Keratinocyte (primary cell): ENCODE measurements around the gene SPATA33. TPM values are rescaled to one million over a fixed set of nuclear protein-coding genes. Genes with fewer than 3 reads are reported as not detected.

Experiments used
- DNase-seq: peaks from one replicate; pipeline ENCODE4 v3.0.0-alpha.2; 2011; ENCODE audit warnings: low read depth, missing footprints, low spot score
- FAIRE-seq: peaks from 2 replicates; lab custom pipeline; 2011; peaks lifted over from hg19 to GRCh38; lab: Jason Lieb, UNC
- H2AFZ ChIP-seq: 2 replicates; pipeline ENCODE4 v1.6.0; 2012; ENCODE audit warnings: low read length, control low read depth, inconsistent platforms; ENCODE audit not compliant: control insufficient read depth
- H3K27ac ChIP-seq: 2 replicates; pipeline ENCODE4 v1.5.1; 2011; ENCODE audit warnings: low read length; ENCODE audit not compliant: control insufficient read depth, insufficient read depth
- H3K27me3 ChIP-seq: 3 replicates; pipeline ENCODE4 v1.6.0; 2011; ENCODE audit warnings: low read length; ENCODE audit not compliant: control insufficient read depth, insufficient read depth; ENCODE audit errors: extremely low read depth
- H3K36me3 ChIP-seq, 2 experiments: 2 replicates in 1 of 2; 3 replicates in 1 of 2; pipeline ENCODE4 v1.5.1; 2011; ENCODE audit warnings: low read length in 2 of 2, mild to moderate bottlenecking in 1 of 2; ENCODE audit not compliant: control insufficient read depth in 2 of 2, insufficient read depth in 2 of 2; ENCODE audit errors: extremely low read depth in 1 of 2
- H3K4me1 ChIP-seq: 3 replicates; pipeline ENCODE4 v1.5.1; 2011; ENCODE audit warnings: low read length; ENCODE audit not compliant: control insufficient read depth, insufficient read depth; ENCODE audit errors: extremely low read depth
- H3K4me2 ChIP-seq: 3 replicates; pipeline ENCODE4 v1.6.0; 2011; ENCODE audit warnings: low read depth, low read length; ENCODE audit not compliant: control insufficient read depth, insufficient read depth; ENCODE audit errors: extremely low read depth
- H3K4me3 ChIP-seq, 3 experiments: fragments of 200-600 bp in 1 of 3; sonication (generic) in 1 of 3; 2 replicates in 2 of 3; 3 replicates in 1 of 3; pipeline ENCODE4 v1.5.1; 2011 to 2016; ENCODE audit warnings: low read length in 3 of 3, mild to moderate bottlenecking in 3 of 3, control low read depth in 2 of 3, inconsistent platforms in 1 of 3, low read depth in 1 of 3, mixed read lengths in 1 of 3, mixed run types in 1 of 3, moderate library complexity in 1 of 3; ENCODE audit not compliant: control insufficient read depth in 2 of 3, insufficient read depth in 2 of 3; ENCODE audit errors: extremely low read depth in 1 of 3
- H3K79me2 ChIP-seq: 2 replicates; pipeline ENCODE4 v1.6.0; 2012; ENCODE audit warnings: low read length; ENCODE audit not compliant: control insufficient read depth, insufficient read depth
- H3K9ac ChIP-seq: 3 replicates; pipeline ENCODE4 v1.6.0; 2011; ENCODE audit warnings: low read length; ENCODE audit not compliant: control insufficient read depth, insufficient read depth; ENCODE audit errors: extremely low read depth
- H3K9me1 ChIP-seq: 3 replicates; pipeline ENCODE4 v1.6.0; 2011; ENCODE audit warnings: low read length; ENCODE audit not compliant: control insufficient read depth, insufficient read depth; ENCODE audit errors: extremely low read depth
- H3K9me3 ChIP-seq: 2 replicates; pipeline ENCODE4 v1.5.1; 2012; ENCODE audit warnings: low read depth, low read length; ENCODE audit not compliant: control insufficient read depth
- H4K20me1 ChIP-seq: 3 replicates; pipeline ENCODE4 v1.6.0; 2011; ENCODE audit warnings: low read length; ENCODE audit not compliant: control insufficient read depth, insufficient read depth; ENCODE audit errors: extremely low read depth
- CTCF ChIP-seq, 3 experiments: IDR thresholded peaks in 1 of 3; conservative IDR thresholded peaks in 1 of 3; optimal IDR thresholded peaks in 1 of 3; 2 replicates in 2 of 3; 3 replicates in 1 of 3; pipeline versions ENCODE3 to v1.5.1; 2011; ENCODE audit warnings: low read length in 3 of 3, mild to moderate bottlenecking in 3 of 3, moderate library complexity in 2 of 3, control low read depth in 1 of 3, inconsistent platforms in 1 of 3; ENCODE audit not compliant: insufficient read depth in 2 of 3; ENCODE audit errors: extremely low read depth in 1 of 3
- EZH2 ChIP-seq: IDR thresholded peaks from one replicate; pipeline ENCODE4 v1.6.1; 2012; ENCODE audit warnings: inconsistent platforms, mild to moderate bottlenecking, low read length, moderate library complexity
- dilution Hi-C: fragments of 300-500 bp; cut with MboI; formaldehyde crosslinking; loops from one replicate; pipeline ENCODE4 v1.7.0; 2020; ENCODE audit warnings: low sequenced_read_pairs; ENCODE audit not compliant: extremely low pct_ligation_motif_present
- polyA plus RNA-seq, 5 experiments: library from polyadenylated mRNA; depleted of rRNA in 3 of 5; stranded (reverse) in 3 of 5; stranded (forward) in 1 of 5; unstranded in 1 of 5; fragments of >200 nt; gene quantifications; 1 replicate in 1 of 5; 2 replicates in 3 of 5; 3 replicates in 1 of 5; pipeline versions ENCODE4 v1.2.1 to v1.2.3, GENCODE V29; 2011 to 2012; ENCODE audit warnings: missing spikeins in 2 of 5, low read depth in 1 of 5, low replicate concordance in 1 of 5

Gene SPATA33
- polyA plus RNA-seq, 1 donor (not counting 4 experiments of a cell fraction or from before 2014, with no cell fraction given), result 5.3 TPM

- no peak overlapping the region for H3K4me2 ChIP-seq
- peaks cover 4% of the 10 kb centered on the region for H3K4me1 ChIP-seq
- H3K79me2 ChIP-seq, result no peaks in the 10 kb centered on the region
- H3K9me3 ChIP-seq, result peaks cover 2% of the 10 kb centered on the region
- no peak for FAIRE-seq
- TF ChIP-seq EZH2, result no peak
- TF ChIP-seq CTCF (optimal IDR thresholded peaks at IDR 0.05 in 1 of 3, IDR thresholded peaks at IDR 0.05 in 1 of 3, conservative IDR thresholded peaks at IDR 0.05 in 1 of 3; ENCODE audit: extremely low read depth in 1 of 3, insufficient read depth in 2 of 3, low read length in 3 of 3), result no peak
- no peak overlapping the region for H2AFZ ChIP-seq
- no peak overlapping the region for H3K27ac ChIP-seq
- H3K4me3 ChIP-seq, result no peak overlapping the region
- DNase-seq, result no peak
- H3K9me1 ChIP-seq, result no peaks in the 10 kb centered on the region
- no peak overlapping the region for H3K9ac ChIP-seq
- no peaks in the 10 kb centered on the region for H4K20me1 ChIP-seq
- H3K36me3 ChIP-seq, result no peaks in the 10 kb centered on the region
- dilution Hi-C loops, result no loop called here
- H3K27me3 ChIP-seq, result peaks cover 49% of the 10 kb centered on the region
Measured at GRCh38 chr16:89624777-89625761, 32.6 kb upstream of the SPATA33 start.

- dilution Hi-C loops, result no loop called here
- H3K4me1 ChIP-seq, result peaks cover 17% of the 10 kb centered on the region
- FAIRE-seq, result no peak
- H4K20me1 ChIP-seq, result no peaks in the 10 kb centered on the region
- no peak overlapping the region for H3K4me3 ChIP-seq
- TF ChIP-seq CTCF (optimal IDR thresholded peaks at IDR 0.05 in 1 of 3, IDR thresholded peaks at IDR 0.05 in 1 of 3, conservative IDR thresholded peaks at IDR 0.05 in 1 of 3; ENCODE audit: extremely low read depth in 1 of 3, insufficient read depth in 2 of 3, low read length in 3 of 3) (no peak), EZH2 (no peak)
- no peak overlapping the region for H2AFZ ChIP-seq
- no peak overlapping the region for H3K4me2 ChIP-seq
- no peaks in the 10 kb centered on the region for H3K9me1 ChIP-seq
- H3K9me3 ChIP-seq, result peaks cover 3% of the 10 kb centered on the region
- no peaks in the 10 kb centered on the region for H3K36me3 ChIP-seq
- H3K27me3 ChIP-seq, result peaks cover 13% of the 10 kb centered on the region
- no peaks in the 10 kb centered on the region for H3K79me2 ChIP-seq
- no peak overlapping the region for H3K27ac ChIP-seq
- DNase-seq, result no peak
- H3K9ac ChIP-seq, result no peak overlapping the region
Measured at GRCh38 chr16:89629827-89630610, 27.6 kb upstream of the SPATA33 start.
